GM12872 (cell line): ENCODE results near the gene MED20.
A peak's percentile ranks its signal among the peaks of the same experiment; 100 is the strongest.

ENCODE experiments used
- TF ChIP-seq, protein P1 (sequence below): IDR thresholded peaks from 3 replicates; pipeline ENCODE4 v1.5.1; 2011; ENCODE audit warnings: low read depth, mild to moderate bottlenecking, low read length, moderate library complexity; ENCODE audit not compliant: insufficient read depth

The MED20 gene, protein sequence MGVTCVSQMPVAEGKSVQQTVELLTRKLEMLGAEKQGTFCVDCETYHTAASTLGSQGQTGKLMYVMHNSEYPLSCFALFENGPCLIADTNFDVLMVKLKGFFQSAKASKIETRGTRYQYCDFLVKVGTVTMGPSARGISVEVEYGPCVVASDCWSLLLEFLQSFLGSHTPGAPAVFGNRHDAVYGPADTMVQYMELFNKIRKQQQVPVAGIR

DNA sequence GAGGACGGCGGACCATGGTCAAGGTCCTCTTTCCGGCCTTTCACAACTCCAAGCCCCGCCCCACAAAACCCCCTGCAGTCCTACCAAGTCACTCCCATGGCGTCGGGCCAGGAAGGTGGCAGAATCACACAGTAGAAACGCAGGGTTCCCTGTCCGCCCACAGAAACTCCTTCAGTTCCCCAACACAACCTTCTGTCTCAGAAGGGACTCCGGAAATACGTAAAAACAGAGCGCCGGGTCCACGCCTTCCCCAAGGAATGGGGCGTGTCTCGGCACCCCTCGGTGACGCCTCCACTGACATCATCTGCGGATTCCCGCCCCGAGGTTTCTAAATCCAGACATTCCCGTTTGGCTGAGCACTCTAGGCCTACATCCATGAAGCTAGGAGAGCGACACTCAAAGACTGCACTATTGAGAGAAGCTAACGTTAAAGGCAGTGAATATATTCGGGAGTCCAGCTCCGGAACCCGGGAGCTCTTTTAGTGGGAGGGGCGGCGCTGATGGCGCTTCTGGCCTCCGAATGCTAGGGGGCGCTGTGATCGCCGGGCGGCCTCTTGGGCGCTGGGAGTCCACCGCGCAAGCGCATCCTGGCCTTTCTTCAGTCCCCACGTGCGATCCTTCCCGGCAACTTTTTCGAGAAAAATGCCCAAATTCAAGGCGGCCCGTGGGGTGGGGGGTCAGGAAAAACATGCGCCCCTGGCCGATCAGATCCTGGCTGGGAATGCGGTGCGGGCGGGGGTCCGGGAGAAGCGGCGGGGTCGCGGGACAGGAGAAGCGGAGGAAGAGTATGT is at the start of gene MED20, which contains the start of gene BYSL:
MED20 (minus strand) TSS at position 219 of the 791 bp plus-strand sequence; CDS start at position 98, 121 bp downstream.
BYSL (plus strand) TSS at position 579 of the 791 bp plus-strand sequence; CDS start at position 643, 64 bp downstream.
- TF ChIP-seq, protein P1, sequence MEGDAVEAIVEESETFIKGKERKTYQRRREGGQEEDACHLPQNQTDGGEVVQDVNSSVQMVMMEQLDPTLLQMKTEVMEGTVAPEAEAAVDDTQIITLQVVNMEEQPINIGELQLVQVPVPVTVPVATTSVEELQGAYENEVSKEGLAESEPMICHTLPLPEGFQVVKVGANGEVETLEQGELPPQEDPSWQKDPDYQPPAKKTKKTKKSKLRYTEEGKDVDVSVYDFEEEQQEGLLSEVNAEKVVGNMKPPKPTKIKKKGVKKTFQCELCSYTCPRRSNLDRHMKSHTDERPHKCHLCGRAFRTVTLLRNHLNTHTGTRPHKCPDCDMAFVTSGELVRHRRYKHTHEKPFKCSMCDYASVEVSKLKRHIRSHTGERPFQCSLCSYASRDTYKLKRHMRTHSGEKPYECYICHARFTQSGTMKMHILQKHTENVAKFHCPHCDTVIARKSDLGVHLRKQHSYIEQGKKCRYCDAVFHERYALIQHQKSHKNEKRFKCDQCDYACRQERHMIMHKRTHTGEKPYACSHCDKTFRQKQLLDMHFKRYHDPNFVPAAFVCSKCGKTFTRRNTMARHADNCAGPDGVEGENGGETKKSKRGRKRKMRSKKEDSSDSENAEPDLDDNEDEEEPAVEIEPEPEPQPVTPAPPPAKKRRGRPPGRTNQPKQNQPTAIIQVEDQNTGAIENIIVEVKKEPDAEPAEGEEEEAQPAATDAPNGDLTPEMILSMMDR = peak; percentile 95

DNA sequence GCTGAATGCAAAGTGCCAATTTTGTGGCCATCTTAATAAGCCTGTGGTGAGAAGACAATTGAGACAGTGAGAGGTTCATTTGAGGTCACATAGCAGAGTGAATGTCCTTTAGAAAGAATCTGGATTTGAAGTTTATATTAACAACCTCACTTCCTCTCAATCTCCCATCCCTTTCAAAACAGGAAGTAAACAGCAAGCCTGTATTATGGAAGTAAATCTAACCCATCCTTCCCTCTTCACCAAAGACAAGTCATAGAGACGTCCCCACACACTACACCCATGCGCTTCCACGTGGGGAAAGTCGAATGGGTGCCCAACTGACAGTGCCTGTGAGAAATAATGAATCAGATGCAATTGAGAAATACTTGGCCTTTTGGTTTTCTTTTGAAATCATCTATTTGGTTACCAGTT is 49.5 kb upstream of the MED20 start:
- TF ChIP-seq, protein P1 = no peak

DNA sequence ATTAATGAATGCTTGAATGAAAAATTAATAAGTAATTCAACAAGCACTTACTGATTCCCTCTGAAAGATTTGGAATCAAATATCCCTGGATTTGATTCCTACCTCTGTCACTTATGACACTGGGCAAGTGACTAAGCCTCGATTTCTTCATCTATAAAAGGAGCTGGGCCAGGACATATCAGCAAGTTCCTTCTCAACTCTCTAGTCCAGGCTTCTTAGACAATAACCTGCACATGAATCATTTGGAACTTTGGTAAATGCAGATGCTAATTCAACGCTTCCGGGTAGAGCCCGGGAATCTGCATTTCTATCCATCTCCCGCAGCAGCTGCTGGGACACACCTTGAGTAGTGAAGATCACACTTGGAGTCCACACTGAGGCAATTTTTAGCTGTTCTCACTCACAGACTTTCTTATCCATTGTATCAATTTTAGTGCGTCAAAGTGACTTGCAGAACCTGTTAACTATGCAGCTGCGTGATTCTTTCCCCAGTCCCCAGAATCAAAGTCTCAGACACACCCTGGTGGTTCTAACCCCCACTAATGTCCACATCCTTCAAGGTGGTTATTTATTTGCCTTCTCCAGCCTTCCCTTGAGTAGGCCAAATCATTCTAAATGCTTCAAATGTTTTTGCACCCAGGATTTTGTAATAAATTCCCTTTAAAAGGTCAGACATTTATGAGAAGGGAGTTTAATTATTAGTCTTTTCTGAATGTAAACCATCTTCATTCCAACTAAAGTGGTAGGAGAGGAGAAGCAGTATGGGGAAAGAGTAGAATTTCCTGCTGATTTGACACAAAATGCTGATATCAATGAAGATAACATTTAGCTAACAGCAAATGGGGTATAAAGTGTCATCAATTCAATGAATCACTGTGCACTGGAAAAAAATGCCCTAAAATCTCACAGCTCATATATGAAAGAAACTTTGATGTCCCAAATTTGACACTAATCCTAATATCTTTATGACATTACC is 46.7 kb upstream of the MED20 start:
- TF ChIP-seq, protein P1 = no peak

DNA sequence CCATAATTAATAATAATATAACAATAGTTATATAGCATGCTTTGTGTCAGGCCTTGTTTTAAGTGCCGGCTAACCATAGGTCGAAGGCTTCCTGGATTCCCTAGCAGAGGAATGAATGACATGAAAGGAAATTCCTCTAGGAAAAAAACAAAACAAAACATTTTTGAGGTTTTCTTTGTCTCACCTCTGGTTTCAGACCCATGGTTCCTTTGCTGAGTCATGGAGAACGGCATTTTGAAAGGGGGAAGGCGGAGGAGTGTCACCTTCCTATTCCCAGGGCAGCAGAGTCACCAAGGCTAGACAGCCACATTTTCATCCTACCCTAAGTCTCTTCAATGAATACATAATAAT is 46.0 kb upstream of the MED20 start:
- TF ChIP-seq, protein P1 = no peak

DNA sequence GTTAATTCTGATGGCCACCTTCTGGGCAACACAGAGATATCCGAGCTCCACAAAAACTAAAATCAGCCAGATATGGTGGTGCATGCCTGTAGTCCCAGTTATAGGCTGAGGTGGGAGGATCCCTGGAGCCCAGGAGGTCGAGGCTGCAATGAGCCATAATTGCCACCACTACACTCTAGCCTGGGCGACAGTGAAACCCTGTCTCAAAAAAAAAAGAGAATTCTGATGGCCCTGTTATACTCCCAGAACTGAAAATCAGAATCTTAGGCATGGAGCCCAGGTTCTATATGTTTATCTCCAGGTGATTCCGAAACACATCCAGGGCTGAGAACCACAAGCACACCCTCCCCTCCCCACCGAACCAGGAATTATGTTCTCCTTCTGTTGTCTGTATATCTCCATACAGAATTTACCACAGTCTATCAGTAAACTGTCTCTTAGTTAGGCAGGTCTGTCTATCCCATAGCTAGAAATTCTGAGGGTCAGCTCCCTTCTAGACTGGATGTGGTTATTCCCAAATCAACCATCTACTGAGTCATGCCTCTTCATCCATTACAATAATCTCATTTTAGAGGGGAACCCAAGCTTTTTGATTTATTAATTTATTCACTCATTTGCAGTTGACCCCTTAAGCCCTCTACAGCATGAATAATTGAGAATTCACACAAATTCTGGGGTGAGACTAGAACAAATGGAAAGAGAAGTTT is 45.4 kb upstream of the MED20 start:
- TF ChIP-seq, protein P1 = no peak

DNA sequence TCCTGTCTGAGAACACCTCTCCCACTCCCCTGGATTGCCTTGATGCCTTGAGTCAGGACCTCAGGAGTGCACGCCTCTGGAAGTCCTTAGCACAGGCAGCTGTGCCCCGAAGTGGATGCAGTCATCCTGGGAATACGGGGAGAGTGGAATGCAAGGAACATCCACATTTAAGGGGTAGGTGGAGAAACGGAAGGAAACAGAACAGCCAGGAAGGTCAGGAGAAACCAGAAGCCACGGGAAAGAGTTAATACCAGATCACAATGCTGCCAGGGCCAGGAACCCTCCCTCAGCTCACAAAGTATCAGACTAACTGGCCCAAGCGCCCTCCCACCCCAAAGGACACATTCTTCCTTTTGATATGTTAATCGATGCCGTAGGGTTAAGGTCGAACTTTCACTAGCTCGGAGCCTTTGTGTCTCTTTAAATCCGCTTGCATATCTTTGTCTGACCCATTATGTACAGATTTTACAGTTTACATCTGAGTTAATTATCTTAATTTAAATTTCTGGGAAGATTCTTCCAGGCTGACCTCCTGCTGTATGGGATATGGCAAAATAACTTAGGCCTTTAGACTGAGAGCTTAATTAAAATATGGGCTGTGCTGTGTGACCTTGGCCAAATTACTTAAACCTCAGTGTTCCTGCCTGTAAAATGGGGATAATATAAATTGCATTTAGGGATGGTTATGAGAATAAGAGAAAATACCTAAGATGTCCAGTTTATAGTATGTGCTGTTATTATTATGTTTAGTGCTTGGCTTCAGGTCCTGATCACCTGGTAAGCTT is 44.7 kb upstream of the MED20 start:
- TF ChIP-seq, protein P1 = no peak
